IMR-90 (cell line): ENCODE measurements around the gene TTC28. TPM values are rescaled to one million over a fixed set of nuclear protein-coding genes. Genes with fewer than 3 reads are reported as not detected.

Experiments
- ATAC-seq: fragments of 200-7000 bp; cut with Tn5 transposase; 2 replicates; pipeline ENCODE4 v1.9.1; 2020; ENCODE audit warnings: low read depth, mild to moderate bottlenecking, moderate library complexity
- BruUV-seq: library from RNA; stranded (reverse); fragments of 400-500 nt; replicated peaks from 2 replicates; lab custom pipeline; 2021; lab: Mats Ljungman, UMichigan
- CTCF ChIA-PET: fragments of 300-600 bp; formaldehyde crosslinking; extraction: SDS; loops from one replicate; lab custom pipeline; 2021; ENCODE audit warnings: antibody characterized with exemption; lab: Yijun Ruan, JAX
- POLR2A ChIA-PET: fragments of 300-600 bp; sonication (Branson Sonifier 250); formaldehyde crosslinking; loops from one replicate; lab custom pipeline; 2022; ENCODE audit warnings: antibody characterized with exemption; ENCODE audit not compliant: unreplicated experiment; lab: Charles Lee
- DNase-seq: peaks from one replicate; pipeline ENCODE4 v3.0.0; 2013
- H2AFZ ChIP-seq: replicated peaks from 2 replicates; pipeline ENCODE3; 2013; ENCODE audit warnings: low read length, mild to moderate bottlenecking; ENCODE audit not compliant: poor library complexity
- H2AK5ac ChIP-seq: 2 replicates; pipeline ENCODE4 v1.6.1; 2013; ENCODE audit warnings: low read depth, low read length, inconsistent platforms
- H2AK9ac ChIP-seq: replicated peaks from 2 replicates; pipeline ENCODE3; 2013; ENCODE audit warnings: mild to moderate bottlenecking, low read depth, low read length, moderate library complexity; ENCODE audit not compliant: poor library complexity
- H2BK120ac ChIP-seq: 2 replicates; pipeline ENCODE4 v1.6.1; 2013; ENCODE audit warnings: low read depth, low read length, inconsistent platforms
- H2BK15ac ChIP-seq: 3 replicates; pipeline ENCODE4 v1.6.1; 2013; ENCODE audit warnings: low read depth, low read length, inconsistent platforms
- H2BK20ac ChIP-seq: 2 replicates; pipeline ENCODE4 v1.6.1; 2013; ENCODE audit warnings: low read depth, mild to moderate bottlenecking, inconsistent platforms, low read length, moderate library complexity
- H2BK5ac ChIP-seq: 2 replicates; pipeline ENCODE4 v1.6.1; 2013; ENCODE audit warnings: mild to moderate bottlenecking, low read depth, low read length, inconsistent platforms; ENCODE audit not compliant: poor library complexity, severe bottlenecking
- H3K14ac ChIP-seq: replicated peaks from 2 replicates; pipeline ENCODE4 v1.6.1; 2013; ENCODE audit warnings: low read depth, low read length, inconsistent platforms
- H3K18ac ChIP-seq: 2 replicates; pipeline ENCODE4 v1.6.1; 2013; ENCODE audit warnings: low read depth, low read length, control low read depth
- H3K23ac ChIP-seq: 2 replicates; pipeline ENCODE4 v1.6.1; 2013; ENCODE audit warnings: low read depth, low read length, inconsistent platforms
- H3K27ac ChIP-seq: 2 replicates; pipeline ENCODE4 v1.5.1; 2013; ENCODE audit warnings: mild to moderate bottlenecking, control low read depth, low read length; ENCODE audit not compliant: insufficient read depth
- H3K27me3 ChIP-seq: 2 replicates; pipeline ENCODE4 v1.6.1; 2013; ENCODE audit warnings: low read length; ENCODE audit not compliant: control insufficient read depth, insufficient read depth
- H3K36me3 ChIP-seq: 2 replicates; pipeline ENCODE4 v1.6.1; 2013; ENCODE audit warnings: low read length, mixed read lengths; ENCODE audit not compliant: control insufficient read depth, insufficient read depth
- H3K4ac ChIP-seq: 2 replicates; pipeline ENCODE4 v1.6.1; 2013; ENCODE audit warnings: low read depth, low read length, inconsistent platforms
- H3K4me1 ChIP-seq: 2 replicates; pipeline ENCODE4 v1.6.1; 2013; ENCODE audit warnings: low read length, mixed read lengths; ENCODE audit not compliant: control insufficient read depth, insufficient read depth
- H3K4me2 ChIP-seq: 2 replicates; pipeline ENCODE4 v1.6.1; 2013; ENCODE audit warnings: low read depth, mild to moderate bottlenecking, control low read depth, low read length, moderate library complexity
- H3K4me3 ChIP-seq: 2 replicates; pipeline ENCODE4 v1.5.1; 2013; ENCODE audit warnings: low read depth, mild to moderate bottlenecking, control low read depth, low read length, moderate library complexity; ENCODE audit not compliant: insufficient read depth
- H3K56ac ChIP-seq: 2 replicates; pipeline ENCODE4 v1.6.1; 2013; ENCODE audit warnings: low read length, inconsistent platforms; ENCODE audit not compliant: insufficient read depth; ENCODE audit errors: extremely low read depth
- H3K79me1 ChIP-seq, 2 experiments: 2 replicates each; pipeline ENCODE4 v1.6.1; 2013; ENCODE audit warnings: low read length in 2 of 2, inconsistent platforms in 1 of 2, low read depth in 1 of 2
- H3K9ac ChIP-seq: 2 replicates; pipeline ENCODE4 v1.6.1; 2013; ENCODE audit warnings: low read depth, low read length, control low read depth
- H3K9me1 ChIP-seq: 2 replicates; pipeline ENCODE4 v1.6.1; 2013; ENCODE audit warnings: low read length, inconsistent platforms; ENCODE audit not compliant: insufficient read depth
- H3K9me3 ChIP-seq: 2 replicates; pipeline ENCODE4 v1.6.1; 2013; ENCODE audit warnings: low read length; ENCODE audit not compliant: control insufficient read depth, insufficient read depth
- H4K20me1 ChIP-seq: 2 replicates; pipeline ENCODE4 v1.6.1; 2013; ENCODE audit warnings: low read length, inconsistent platforms; ENCODE audit not compliant: insufficient read depth
- H4K5ac ChIP-seq: 2 replicates; pipeline ENCODE4 v1.6.1; 2013; ENCODE audit warnings: mild to moderate bottlenecking, low read depth, low read length, control low read depth
- H4K8ac ChIP-seq, 2 experiments: 2 replicates each; pipeline ENCODE4 v1.6.1; 2013; ENCODE audit warnings: low read depth in 2 of 2, low read length in 2 of 2, control low read depth in 1 of 2, inconsistent platforms in 1 of 2
- H4K91ac ChIP-seq: 2 replicates; pipeline ENCODE4 v1.6.1; 2013; ENCODE audit warnings: low read depth, low read length, inconsistent platforms; ENCODE audit not compliant: insufficient read depth
- CEBPB ChIP-seq: IDR thresholded peaks from 2 replicates; pipeline ENCODE4 v1.6.1; 2012; ENCODE audit warnings: low read depth, low read length, improper control_type of control experiment
- RFX5 ChIP-seq: IDR thresholded peaks from 2 replicates; pipeline ENCODE4 v1.8.0; 2012; ENCODE audit warnings: low read depth, mild to moderate bottlenecking, low read length, moderate library complexity
- WGBS, 2 experiments: methylation state at CpG; one replicate each; pipeline versions ENCODE4 v1.1.5 to v1.1.7; 2013; ENCODE audit warnings: missing lambda C conversion rate in 2 of 2; ENCODE audit not compliant: insufficient read length in 1 of 2; ENCODE audit errors: extremely low coverage in 2 of 2; 5-methylcytosine and 5-hydroxymethylcytosine counted together
- dilution Hi-C: fragments of 300-500 bp; cut with HindIII; formaldehyde crosslinking; loops from one replicate; pipeline ENCODE4 v1.14.3; 2018; ENCODE audit warnings: low sequenced_read_pairs; ENCODE audit not compliant: unreplicated experiment
- in situ Hi-C: fragments of 300-500 bp; cut with MboI; formaldehyde crosslinking; loops from 3 replicates; pipeline ENCODE4 v1.14.3; 2019; ENCODE audit warnings: low sequenced_read_pairs, inconsistent platforms, mixed read lengths
- intact Hi-C: fragments of 100-400 bp; cut with micrococcal nuclease; formaldehyde crosslinking; loops from 2 replicates; pipeline ENCODE4 v1.10.0; 2022
- polyA plus RNA-seq, 3 experiments: library from polyadenylated mRNA; depleted of rRNA; stranded (reverse); fragments of >200 nt; gene quantifications; 2 replicates each; pipeline ENCODE4 v1.2.3, GENCODE V29; 2012; ENCODE audit warnings: low replicate concordance in 1 of 3
- total RNA-seq: library from RNA; depleted of rRNA; stranded (reverse); fragments of >200 nt; gene quantifications from 2 replicates; pipeline ENCODE4 v1.2.3, GENCODE V29; 2012

Gene TTC28
- total and polyA plus RNA-seq, 2 of the 4 experiments (the other 2 are of a cell fraction) = 5.6 to 13.3 TPM

GRCh38 chr22:28430466-28431025, 249.1 kb downstream of the TTC28 start:
- H3K27ac ChIP-seq = no peak overlapping the region
- H3K4me2 ChIP-seq = no peak overlapping the region
- no peak for ATAC-seq
- TF ChIP-seq RFX5 (no peak), CEBPB (no peak)
- no peak overlapping the region for H2AK5ac ChIP-seq
- H3K79me1 ChIP-seq = peaks cover 3 to 11% of the 10 kb centered on the region in 2 experiments; a peak in 2 of 4 replicates
- H3K23ac ChIP-seq = 0 out of 2 replicates have a peak overlapping the region, but pooled peaks have one; percentile 24
- H3K4ac ChIP-seq = no peak overlapping the region
- no CpG with 5 or more reads among the region's 2 CpGs for WGBS, 2 experiments
- no peak overlapping the region for H4K8ac ChIP-seq
- no peak overlapping the region for H4K91ac ChIP-seq
- no peak overlapping the region for H2AK9ac ChIP-seq
- CTCF ChIA-PET = interaction anchor here (0.9 kb wide), 1 partner anchor 363 kb away, joined by 3 read pairs; no protein-coding TSS in a partner anchor
- H2BK5ac ChIP-seq = no peak overlapping the region
- no peak overlapping the region for H2BK15ac ChIP-seq
- no peak overlapping the region for H2BK120ac ChIP-seq
- H3K18ac ChIP-seq = peak overlapping the region; percentile 9; the same call in 1 of the 2 replicates
- no peaks in the 10 kb centered on the region for H3K9me3 ChIP-seq
- H3K4me3 ChIP-seq = no peak overlapping the region
- H3K27me3 ChIP-seq = no peaks in the 10 kb centered on the region
- POLR2A ChIA-PET = no interaction called here
- H2BK20ac ChIP-seq = no peak overlapping the region
- in situ Hi-C loops = loop anchor here (25.0 kb wide), 1 partner anchor 368 kb away; no protein-coding TSS in a partner anchor
- H4K20me1 ChIP-seq = peaks cover 1% of the 10 kb centered on the region; the same call in 1 of the 2 replicates
- no peak overlapping the region for H4K5ac ChIP-seq
- BruUV-seq = no TSS peak
- H3K9me1 ChIP-seq = peaks cover 4% of the 10 kb centered on the region
- H3K36me3 ChIP-seq = no peaks in the 10 kb centered on the region
- DNase-seq = no peak
- no peak overlapping the region for H2AFZ ChIP-seq
- dilution Hi-C loops = no loop called here
- intact Hi-C loops = no loop called here
- no peak overlapping the region for H3K14ac ChIP-seq
- no peak overlapping the region for H3K56ac ChIP-seq
- peaks cover 13% of the 10 kb centered on the region for H3K4me1 ChIP-seq
- H3K9ac ChIP-seq = no peak overlapping the region
